Peyer's patch (tissue), 4 donors: ENCODE results near the gene ACOT6. TPM values are rescaled to one million over a fixed set of nuclear protein-coding genes. Genes with fewer than 3 reads are reported as not detected.
"Not testable (repeated sequence)": the region's sequence is repeated elsewhere in the genome, so short reads cannot be mapped to it uniquely, and the experiment has no call there.

Experiments
- DNase-seq, 3 donors: peaks; one replicate each; pipeline ENCODE4 v3.0.0-alpha.2; 2017 to 2019
- H3K27ac ChIP-seq, 4 donors: fragments of 200-600 bp; sonication (generic); one replicate each; pipeline ENCODE4 v1.5.1; 2016 to 2019
- H3K27me3 ChIP-seq, 2 donors: fragments of 200-600 bp; sonication (generic); one replicate each; pipeline ENCODE4 v1.5.1; 2019
- H3K36me3 ChIP-seq, 3 donors: fragments of 200-600 bp; sonication (generic); one replicate each; pipeline ENCODE4 v1.5.1; 2016 to 2019
- H3K4me1 ChIP-seq, 4 donors: fragments of 200-600 bp; sonication (generic); one replicate each; pipeline ENCODE4 v1.5.1; 2016 to 2019
- H3K4me3 ChIP-seq, 4 donors: fragments of 200-600 bp; sonication (generic); 1 replicate in 3 of 4; 2 replicates in 1 of 4; pipeline ENCODE4 v1.5.1; 2016 to 2019; ENCODE audit warnings: mild to moderate bottlenecking in 1 of 4
- H3K9me3 ChIP-seq, 4 donors: fragments of 200-600 bp; sonication (generic); one replicate each; pipeline ENCODE4 v1.5.1; 2016 to 2019; ENCODE audit warnings: mild to moderate bottlenecking in 1 of 4
- POLR2A ChIP-seq, 2 donors: fragments of 450-650 bp; IDR thresholded peaks; one replicate each; pipeline ENCODE4 v1.5.1; 2017; ENCODE audit warnings: antibody characterized with exemption in 2 of 2, mild to moderate bottlenecking in 2 of 2, moderate library complexity in 2 of 2
- total RNA-seq, 4 donors: library from RNA; depleted of rRNA; stranded (reverse); fragments of >200 nt; gene quantifications; one replicate each; pipeline ENCODE4 v1.1.0, GENCODE V29; 2016
- TF ChIP-seq, protein P1 (sequence below), 6 experiments: fragments of 450-650 bp in 4 of 6; fragments of 200-600 bp in 2 of 6; sonication (generic) in 1 of 6; IDR thresholded peaks; one replicate each; pipeline ENCODE4 v1.5.1; 2017 to 2019; ENCODE audit warnings: antibody characterized with exemption in 6 of 6, mild to moderate bottlenecking in 3 of 6, moderate library complexity in 1 of 6

ACOT6 gene
- total RNA-seq = not detected

DNA sequence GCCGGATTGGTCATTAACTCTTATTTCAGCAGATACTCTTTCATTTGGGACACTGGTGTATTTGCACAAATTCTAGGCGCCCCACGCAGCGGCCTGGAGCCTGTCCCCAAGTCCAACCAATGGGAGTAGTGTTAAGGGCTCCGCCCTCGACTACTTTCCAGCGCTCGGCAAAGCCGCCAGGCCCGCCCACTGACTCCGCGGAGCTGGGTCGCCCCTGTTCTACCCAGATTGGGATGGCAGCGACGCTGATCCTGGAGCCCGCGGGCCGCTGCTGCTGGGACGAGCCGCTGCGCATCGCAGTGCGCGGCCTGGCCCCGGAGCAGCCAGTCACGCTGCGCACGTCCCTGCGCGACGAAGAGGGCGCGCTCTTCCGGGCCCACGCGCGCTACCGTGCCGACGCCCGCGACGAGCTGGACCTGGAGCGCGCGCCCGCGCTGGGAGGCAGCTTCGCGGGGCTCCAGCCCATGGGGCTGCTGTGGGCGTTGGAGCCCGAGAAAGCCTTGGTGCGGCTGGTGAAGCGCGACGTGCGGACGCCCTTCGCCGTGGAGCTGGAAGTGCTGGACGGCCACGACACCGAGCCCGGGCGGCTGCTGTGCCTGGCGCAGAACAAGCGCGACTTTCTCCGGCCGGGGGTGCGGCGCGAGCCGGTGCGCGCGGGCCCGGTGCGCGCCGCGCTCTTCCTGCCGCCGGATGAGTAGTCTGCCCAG lies at the start of gene ACOT6:
Gene ACOT6 (plus strand): TSS at position 179 of the 707 bp plus-strand sequence. CDS start 55 bp downstream, at position 234.
- peak; percentile 42 to 79 (median 78) for DNase-seq
- peak within 1 kb of the TSS; percentile 66 to 76 (median 68) for H3K4me3 ChIP-seq
- peak within 1 kb of the TSS; percentile 71 to 85 (median 80) for H3K27ac ChIP-seq
- peaks cover 0 to 3% (median 0%) of the 10 kb centered on the region in 4 donors for H3K4me1 ChIP-seq
- H3K9me3 ChIP-seq = no peaks in the 10 kb centered on the region
- peak in 1 of 2 donors; percentile 13 for TF ChIP-seq POLR2A (IDR thresholded peaks at IDR 0.05)
- TF ChIP-seq, protein P1, sequence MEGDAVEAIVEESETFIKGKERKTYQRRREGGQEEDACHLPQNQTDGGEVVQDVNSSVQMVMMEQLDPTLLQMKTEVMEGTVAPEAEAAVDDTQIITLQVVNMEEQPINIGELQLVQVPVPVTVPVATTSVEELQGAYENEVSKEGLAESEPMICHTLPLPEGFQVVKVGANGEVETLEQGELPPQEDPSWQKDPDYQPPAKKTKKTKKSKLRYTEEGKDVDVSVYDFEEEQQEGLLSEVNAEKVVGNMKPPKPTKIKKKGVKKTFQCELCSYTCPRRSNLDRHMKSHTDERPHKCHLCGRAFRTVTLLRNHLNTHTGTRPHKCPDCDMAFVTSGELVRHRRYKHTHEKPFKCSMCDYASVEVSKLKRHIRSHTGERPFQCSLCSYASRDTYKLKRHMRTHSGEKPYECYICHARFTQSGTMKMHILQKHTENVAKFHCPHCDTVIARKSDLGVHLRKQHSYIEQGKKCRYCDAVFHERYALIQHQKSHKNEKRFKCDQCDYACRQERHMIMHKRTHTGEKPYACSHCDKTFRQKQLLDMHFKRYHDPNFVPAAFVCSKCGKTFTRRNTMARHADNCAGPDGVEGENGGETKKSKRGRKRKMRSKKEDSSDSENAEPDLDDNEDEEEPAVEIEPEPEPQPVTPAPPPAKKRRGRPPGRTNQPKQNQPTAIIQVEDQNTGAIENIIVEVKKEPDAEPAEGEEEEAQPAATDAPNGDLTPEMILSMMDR (IDR thresholded peaks at IDR 0.05) = peak in 2 of 6 experiments; percentile 1 to 7
- no peaks in the 10 kb centered on the region for H3K36me3 ChIP-seq
- H3K27me3 ChIP-seq = no peaks in the 10 kb centered on the region

GRCh38 chr14:73562696-73563095 lies 49.6 kb upstream of the ACOT6 start:
- H3K4me3 ChIP-seq, DNase-seq, H3K9me3 ChIP-seq, H3K27me3 ChIP-seq, H3K36me3 ChIP-seq, H3K27ac ChIP-seq, H3K4me1 ChIP-seq: not testable (repeated sequence)

DNA sequence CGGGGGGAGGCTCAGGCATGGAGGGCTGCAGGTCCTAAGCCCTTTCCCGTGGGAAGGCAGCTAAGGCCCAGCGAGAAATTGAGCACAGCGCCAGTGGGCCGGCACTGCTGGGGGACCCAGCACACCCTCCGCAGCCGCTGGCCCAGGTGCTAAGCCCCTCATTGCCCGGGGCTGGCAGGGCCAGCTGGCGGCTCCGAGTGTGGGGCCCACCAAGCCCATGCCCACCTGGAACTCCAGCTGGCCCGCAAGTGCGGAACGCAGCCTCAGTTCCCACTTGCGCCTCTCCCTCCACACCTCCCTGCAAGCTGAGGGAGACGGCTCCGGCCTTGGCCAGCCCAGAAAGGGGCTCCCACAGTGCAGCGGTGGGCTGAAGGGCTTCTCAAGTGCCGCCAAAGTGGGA lies 45.9 kb upstream of the ACOT6 start:
- not testable (repeated sequence) for H3K4me1 ChIP-seq, H3K9me3 ChIP-seq, H3K4me3 ChIP-seq, DNase-seq, H3K36me3 ChIP-seq, H3K27me3 ChIP-seq, H3K27ac ChIP-seq

- H3K27ac ChIP-seq, DNase-seq, H3K4me3 ChIP-seq, H3K36me3 ChIP-seq, H3K4me1 ChIP-seq, H3K9me3 ChIP-seq, H3K27me3 ChIP-seq: not testable (repeated sequence)
Observed at GRCh38 chr14:73566935-73567334, 45.4 kb upstream of the ACOT6 start.

DNA sequence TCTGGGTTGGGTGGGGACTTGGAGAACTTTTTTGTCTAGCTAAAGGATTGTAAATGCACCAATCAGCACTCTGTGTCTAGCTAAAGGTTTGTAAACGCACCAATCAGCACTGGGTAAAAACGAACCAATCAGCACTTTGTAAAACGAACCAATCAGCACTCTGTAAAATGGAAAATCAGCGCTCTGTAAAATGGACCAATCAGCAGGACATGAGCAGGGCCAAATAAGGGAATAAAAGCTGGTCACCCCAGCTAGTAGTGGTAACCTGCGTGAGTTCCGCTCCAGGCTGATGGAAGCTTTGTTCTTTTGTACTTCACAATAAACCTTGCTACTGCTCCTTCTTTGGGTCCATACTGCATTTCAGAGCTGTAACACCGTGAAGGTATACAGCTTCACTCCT lies 45.0 kb upstream of the ACOT6 start:
- Histone ChIP-seq H3K4me3 (peak overlapping the region in 1 of 4 donors; percentile 58), H3K4me1 (peaks cover 0 to 9% (median 6%) of the 10 kb centered on the region in 4 donors), H3K27me3 (no peaks in the 10 kb centered on the region), H3K36me3 (no peaks in the 10 kb centered on the region), H3K9me3 (no peaks in the 10 kb centered on the region), H3K27ac (peak overlapping the region in 1 of 4 donors; percentile 89)
- DNase-seq = no peak
- TF ChIP-seq, protein P1 (IDR thresholded peaks at IDR 0.05) = no peak
- TF ChIP-seq POLR2A (IDR thresholded peaks at IDR 0.05) = no peak

GRCh38 chr14:73567951-73568885 lies 44.1 kb upstream of the ACOT6 start:
- TF ChIP-seq POLR2A (IDR thresholded peaks at IDR 0.05) = no peak
- TF ChIP-seq, protein P1 (IDR thresholded peaks at IDR 0.05) = no peak
- peak overlapping the region; percentile 58 to 69 (median 61) for H3K4me3 ChIP-seq
- no peak for DNase-seq

DNA sequence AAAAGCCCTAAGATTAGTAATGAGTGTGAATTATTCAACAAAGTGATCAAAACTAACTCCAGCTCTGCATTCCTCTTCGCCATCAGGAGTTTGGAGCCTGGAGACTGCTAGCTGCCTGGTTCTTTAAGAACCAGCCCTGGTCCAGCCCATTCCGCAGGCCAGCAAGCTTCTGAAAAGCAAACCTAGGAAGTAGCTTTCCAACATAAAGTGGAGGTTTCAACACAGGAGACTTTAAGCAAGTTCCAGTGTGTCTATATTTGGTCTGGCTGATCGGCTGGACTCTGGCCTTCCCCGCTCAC lies 43.5 kb upstream of the ACOT6 start:
- DNase-seq, H3K27me3 ChIP-seq, H3K36me3 ChIP-seq, H3K9me3 ChIP-seq, H3K4me1 ChIP-seq: not testable (repeated sequence)
- Histone ChIP-seq H3K4me3 (peak overlapping the region; percentile 58 to 69 (median 61)), H3K27ac (peak overlapping the region; percentile 89 to 93 (median 92))
- peak in 1 of 2 donors; percentile 37 for TF ChIP-seq POLR2A (IDR thresholded peaks at IDR 0.05)

More at GRCh38 chr14:73567951-73568885, 44.1 kb upstream of the ACOT6 start:
- no peaks in the 10 kb centered on the region for H3K27me3 ChIP-seq
- H3K9me3 ChIP-seq = no peaks in the 10 kb centered on the region
- H3K4me1 ChIP-seq = peaks cover 0 to 9% (median 6%) of the 10 kb centered on the region in 4 donors
- no peaks in the 10 kb centered on the region for H3K36me3 ChIP-seq
- H3K27ac ChIP-seq = peak overlapping the region; percentile 89 to 93 (median 92)
